Measurements from ENCODE around the gene POLR1E. TPM values are rescaled to one million over a fixed set of nuclear protein-coding genes. Genes with fewer than 3 reads are reported as not detected.
"Not testable (repeated sequence)": the region's sequence is repeated elsewhere in the genome, so short reads cannot be mapped to it uniquely, and the experiment has no call there.

The POLR1E gene
- total RNA-seq, 1 donor from 2014 or later: 26.9 TPM

DNA sequence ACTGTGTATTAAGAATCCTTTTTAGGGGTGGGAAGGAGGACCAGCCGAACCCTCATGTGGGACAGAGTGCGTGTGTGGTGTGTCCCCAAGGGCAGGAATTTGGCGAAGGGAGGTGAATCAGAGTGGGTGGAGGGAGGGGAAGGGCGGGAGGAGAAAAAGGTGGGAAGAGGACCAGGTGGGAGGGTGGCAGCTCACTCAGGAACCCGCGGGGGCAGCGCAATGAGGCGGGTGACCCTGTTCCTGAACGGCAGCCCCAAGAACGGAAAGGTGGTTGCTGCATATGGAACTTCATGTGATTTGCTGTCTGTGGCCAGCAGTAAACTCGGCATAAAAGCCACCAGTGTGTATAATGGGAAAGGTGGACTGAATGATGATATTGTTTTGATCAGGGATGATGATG is 8.8 kb upstream of the POLR1E start:
- no peaks in the 10 kb centered on the region for H3K36me3 ChIP-seq (ENCODE audit: control insufficient read depth, insufficient read depth, low read length)
- no peak overlapping the region for H3K4me3 ChIP-seq (ENCODE audit: low read depth, low read length)
- no peaks in the 10 kb centered on the region for H3K27me3 ChIP-seq (ENCODE audit: control insufficient read depth, insufficient read depth, low read length)
- no peak for DNase-seq (ENCODE audit: low read depth)
- TF ChIP-seq, protein P1, sequence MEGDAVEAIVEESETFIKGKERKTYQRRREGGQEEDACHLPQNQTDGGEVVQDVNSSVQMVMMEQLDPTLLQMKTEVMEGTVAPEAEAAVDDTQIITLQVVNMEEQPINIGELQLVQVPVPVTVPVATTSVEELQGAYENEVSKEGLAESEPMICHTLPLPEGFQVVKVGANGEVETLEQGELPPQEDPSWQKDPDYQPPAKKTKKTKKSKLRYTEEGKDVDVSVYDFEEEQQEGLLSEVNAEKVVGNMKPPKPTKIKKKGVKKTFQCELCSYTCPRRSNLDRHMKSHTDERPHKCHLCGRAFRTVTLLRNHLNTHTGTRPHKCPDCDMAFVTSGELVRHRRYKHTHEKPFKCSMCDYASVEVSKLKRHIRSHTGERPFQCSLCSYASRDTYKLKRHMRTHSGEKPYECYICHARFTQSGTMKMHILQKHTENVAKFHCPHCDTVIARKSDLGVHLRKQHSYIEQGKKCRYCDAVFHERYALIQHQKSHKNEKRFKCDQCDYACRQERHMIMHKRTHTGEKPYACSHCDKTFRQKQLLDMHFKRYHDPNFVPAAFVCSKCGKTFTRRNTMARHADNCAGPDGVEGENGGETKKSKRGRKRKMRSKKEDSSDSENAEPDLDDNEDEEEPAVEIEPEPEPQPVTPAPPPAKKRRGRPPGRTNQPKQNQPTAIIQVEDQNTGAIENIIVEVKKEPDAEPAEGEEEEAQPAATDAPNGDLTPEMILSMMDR (IDR thresholded peaks at IDR 0.05; ENCODE audit: insufficient read depth, low read length, poor library complexity, severe bottlenecking): no peak

DNA sequence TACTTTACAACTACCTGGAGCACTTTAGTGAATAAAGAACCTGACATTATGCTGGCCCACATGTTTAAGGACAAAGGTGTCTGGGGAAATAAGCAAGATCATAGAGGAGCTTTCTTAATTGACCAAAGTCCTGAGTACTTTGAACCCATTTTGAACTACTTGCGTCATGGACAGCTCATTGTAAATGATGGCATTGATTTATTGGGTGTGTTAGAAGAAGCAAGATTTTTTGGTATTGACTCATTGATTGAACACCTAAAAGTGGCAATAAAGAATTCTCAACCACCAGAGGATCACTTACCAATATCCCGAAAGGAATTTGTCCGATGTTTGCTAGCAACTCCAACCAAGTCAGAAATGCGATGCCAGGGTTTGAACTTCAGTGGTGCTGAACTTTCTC is 8.3 kb upstream of the POLR1E start:
- not testable (repeated sequence) for H3K4me3 ChIP-seq (ENCODE audit: low read depth, low read length); DNase-seq (ENCODE audit: low read depth); H3K27me3 ChIP-seq (ENCODE audit: control insufficient read depth, insufficient read depth, low read length); H3K36me3 ChIP-seq (ENCODE audit: control insufficient read depth, insufficient read depth, low read length)

DNA sequence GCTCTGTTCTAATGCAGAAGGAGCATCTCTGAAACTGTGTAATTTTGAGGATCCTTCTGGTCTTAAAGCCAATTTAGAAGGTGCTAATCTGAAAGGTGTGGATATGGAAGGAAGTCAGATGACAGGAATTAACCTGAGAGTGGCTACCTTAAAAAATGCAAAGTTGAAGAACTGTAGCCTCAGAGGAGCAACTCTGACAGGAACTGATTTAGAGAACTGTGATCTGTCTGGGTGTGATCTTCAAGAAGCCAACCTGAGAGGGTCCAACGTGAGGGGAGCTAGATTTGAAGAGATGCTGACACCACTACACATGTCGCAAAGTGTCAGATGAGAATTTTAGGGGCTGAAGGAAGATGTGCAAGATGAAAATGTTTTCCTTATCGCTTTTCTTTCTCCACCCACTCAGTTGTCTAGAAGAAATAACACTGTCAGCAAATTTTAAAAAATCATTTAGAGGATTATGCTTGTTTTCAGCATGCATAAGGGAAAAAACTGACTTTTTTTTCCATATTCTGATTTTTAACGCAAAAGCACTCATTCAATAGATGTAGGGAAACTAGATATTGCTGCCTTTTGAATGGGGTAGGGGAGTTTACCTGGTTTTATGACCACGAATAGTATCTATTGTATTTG is 7.6 kb upstream of the POLR1E start:
- not testable (repeated sequence) for H3K27me3 ChIP-seq (ENCODE audit: control insufficient read depth, insufficient read depth, low read length); H3K4me3 ChIP-seq (ENCODE audit: low read depth, low read length); DNase-seq (ENCODE audit: low read depth); H3K36me3 ChIP-seq (ENCODE audit: control insufficient read depth, insufficient read depth, low read length)

- TF ChIP-seq, protein P1 (IDR thresholded peaks at IDR 0.05; ENCODE audit: insufficient read depth, low read length, poor library complexity, severe bottlenecking): no peak
- no peaks in the 10 kb centered on the region for H3K27me3 ChIP-seq (ENCODE audit: control insufficient read depth, insufficient read depth, low read length)
- DNase-seq (ENCODE audit: low read depth): no peak
- no peaks in the 10 kb centered on the region for H3K36me3 ChIP-seq (ENCODE audit: control insufficient read depth, insufficient read depth, low read length)
- no peak overlapping the region for H3K4me3 ChIP-seq (ENCODE audit: low read depth, low read length)
Measured at GRCh38 chr9:37480759-37481158, 5.0 kb upstream of the POLR1E start.

- Histone ChIP-seq H3K27me3 (ENCODE audit: control insufficient read depth, insufficient read depth, low read length) (no peaks in the 10 kb centered on the region), H3K4me3 (ENCODE audit: low read depth, low read length) (peak overlapping the region; percentile 79), H3K36me3 (ENCODE audit: control insufficient read depth, insufficient read depth, low read length) (no peaks in the 10 kb centered on the region)
- TF ChIP-seq, protein P1 (IDR thresholded peaks at IDR 0.05; ENCODE audit: insufficient read depth, low read length, poor library complexity, severe bottlenecking): no peak
- DNase-seq (ENCODE audit: low read depth): no peak
Measured at GRCh38 chr9:37486256-37486615, 488 bp downstream of the POLR1E start.

DNA sequence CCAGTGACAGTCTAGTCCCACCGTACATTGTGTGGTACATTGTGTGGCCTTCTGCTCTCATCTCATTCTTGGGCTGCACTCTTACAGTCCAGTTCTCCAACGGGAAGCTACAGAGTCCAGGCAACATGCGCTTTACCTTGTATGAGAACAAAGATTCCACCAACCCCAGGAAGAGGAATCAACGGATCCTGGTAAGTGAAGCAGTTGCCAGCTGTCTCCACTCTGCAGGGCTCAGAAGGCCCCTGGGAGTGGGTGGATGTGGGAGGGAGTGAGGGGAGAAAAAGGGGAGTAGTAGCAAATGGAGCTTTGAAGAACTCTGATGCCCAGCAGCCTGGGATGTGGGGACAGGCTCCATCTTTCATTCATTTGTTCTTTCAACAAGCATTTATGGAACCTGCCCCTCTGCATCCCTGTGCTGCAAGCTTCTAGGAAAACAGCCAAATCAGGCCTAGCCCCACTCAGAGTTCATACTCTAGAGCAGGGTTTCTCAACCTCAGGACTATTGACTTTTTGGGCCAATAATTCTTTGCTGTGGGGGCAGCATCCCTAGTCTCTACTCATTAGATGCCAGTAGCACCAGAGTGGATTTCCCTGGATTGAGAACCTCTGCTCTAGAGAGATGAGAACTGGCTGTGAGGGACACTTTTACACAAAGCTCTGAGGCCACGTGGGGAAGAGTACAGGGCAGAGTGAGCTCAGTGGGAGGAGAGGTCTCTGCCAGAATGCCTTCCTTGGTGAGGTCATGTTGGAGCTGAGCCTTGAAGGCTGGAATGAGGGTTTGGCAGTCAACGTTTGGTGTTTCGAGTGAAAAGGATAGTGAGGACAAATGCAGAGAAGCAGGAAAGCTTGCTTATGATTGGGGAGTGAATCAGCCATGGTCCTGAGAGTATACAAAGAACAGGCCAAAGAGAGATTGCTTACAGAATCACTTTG is 1.1 kb downstream of the POLR1E start:
- no peak for DNase-seq (ENCODE audit: low read depth)
- no peaks in the 10 kb centered on the region for H3K27me3 ChIP-seq (ENCODE audit: control insufficient read depth, insufficient read depth, low read length)
- TF ChIP-seq, protein P1 (IDR thresholded peaks at IDR 0.05; ENCODE audit: insufficient read depth, low read length, poor library complexity, severe bottlenecking): no peak
- no peaks in the 10 kb centered on the region for H3K36me3 ChIP-seq (ENCODE audit: control insufficient read depth, insufficient read depth, low read length)
- peak overlapping the region; percentile 79 for H3K4me3 ChIP-seq (ENCODE audit: low read depth, low read length)

Measured in kidney epithelial cell (primary cell).